K562 (cell line): ENCODE data around the gene RACK1. TPM values are rescaled to one million over a fixed set of nuclear protein-coding genes. Genes with fewer than 3 reads are reported as not detected.

Experiments used
- CBX5 ChIP-seq: IDR thresholded peaks from 2 replicates; pipeline ENCODE4 v1.6.1; 2014; ENCODE audit warnings: low read depth, borderline replicate concordance
- CEBPB ChIP-seq: fragments of 450-650 bp; IDR thresholded peaks from 2 replicates; pipeline ENCODE4 v1.6.1; 2016; ENCODE audit warnings: missing genetic modification characterization, missing compliant biosample characterization
- CSDE1 ChIP-seq, 2 experiments: fragments of 450-650 bp; IDR thresholded peaks; 2 replicates each; pipeline ENCODE4 v1.6.1; 2016; ENCODE audit warnings: mild to moderate bottlenecking in 1 of 2
- CXXC5 ChIP-seq: fragments of 250-450 bp; sonication (Bioruptor Pico); IDR thresholded peaks from 2 replicates; pipeline ENCODE4 v1.8.0; 2022; ENCODE audit warnings: inconsistent platforms, mild to moderate bottlenecking, moderate library complexity
- NR2C2 ChIP-seq, 2 experiments: fragments of 200-800 bp in 1 of 2; sonication (Bioruptor generic) in 1 of 2; sonication (generic) in 1 of 2; formaldehyde crosslinking in 1 of 2; IDR thresholded peaks; 2 replicates each; pipeline versions ENCODE4 v1.6.1 to v1.8.0; 2016 to 2022; ENCODE audit warnings: mild to moderate bottlenecking in 1 of 2, missing compliant biosample characterization in 1 of 2, missing genetic modification characterization in 1 of 2, missing genetic modification reagents in 1 of 2
- POLR3G ChIP-seq: IDR thresholded peaks from 2 replicates; pipeline ENCODE4 v1.6.1; 2011; ENCODE audit not compliant: insufficient read length, insufficient replicate concordance; ENCODE audit errors: extremely low read depth
- SMAD4 ChIP-seq: fragments of 250-450 bp; sonication (Bioruptor Pico); conservative IDR thresholded peaks from 2 replicates; pipeline ENCODE4 v1.8.0; 2021; ENCODE audit warnings: inconsistent platforms, mild to moderate bottlenecking, moderate library complexity
- TARDBP ChIP-seq: fragments of 450-650 bp; IDR thresholded peaks from 2 replicates; pipeline ENCODE4 v1.6.1; 2016
- TBL1XR1 ChIP-seq, 2 experiments: IDR thresholded peaks; 2 replicates each; pipeline ENCODE4 v1.6.1; 2012; ENCODE audit warnings: improper control_type of control experiment in 2 of 2, low read length in 2 of 2, mild to moderate bottlenecking in 1 of 2
- polyA plus RNA-seq, 8 experiments: library from polyadenylated mRNA; depleted of rRNA in 4 of 8; stranded (reverse) in 5 of 8; unstranded in 3 of 8; fragments of >200 nt; fragmentation: Nextera tagmentation in 2 of 8; fragmentation: Illumina TruSeq in 1 of 8; extraction: Ambion mirVana in 2 of 8; extraction: Trizol in 1 of 8; gene quantifications; 2 replicates each; pipeline versions ENCODE4 v1.2.1 to v1.2.3, GENCODE V29; 2011 to 2014; ENCODE audit warnings: inconsistent platforms in 1 of 8, missing spikeins in 1 of 8
- total RNA-seq, 7 experiments: library from RNA; depleted of rRNA in 6 of 7; stranded (reverse); fragments of >200 nt in 6 of 7; fragmentation: Illumina TruSeq in 2 of 7; extraction: Trizol in 2 of 7; gene quantifications; 2 replicates each; pipeline versions ENCODE4 v1.2.1 to v1.2.3, GENCODE V29; 2011 to 2021; ENCODE audit warnings: low replicate concordance in 1 of 7
- TF ChIP-seq, protein P1 (sequence below): fragments of 150-350 bp; conservative IDR thresholded peaks from 2 replicates; pipeline ENCODE4 v1.6.1; 2014; ENCODE audit warnings: low read length
- TF ChIP-seq, protein P2 (sequence below), 2 experiments: fragments of 450-650 bp in 1 of 2; sonication (generic) in 1 of 2; formaldehyde crosslinking in 1 of 2; IDR thresholded peaks; 2 replicates each; pipeline versions ENCODE4 v1.7.1 to v1.9.0; 2016 to 2022; ENCODE audit warnings: inconsistent platforms in 1 of 2, mild to moderate bottlenecking in 1 of 2, missing genetic modification reagents in 1 of 2

RACK1 gene
- total and polyA plus RNA-seq, 9 of the 15 experiments (the other 6 are each of a cell fraction or from before 2014, with no cell fraction given), result 2,303 to 5,311 (median 3,833) TPM

DNA sequence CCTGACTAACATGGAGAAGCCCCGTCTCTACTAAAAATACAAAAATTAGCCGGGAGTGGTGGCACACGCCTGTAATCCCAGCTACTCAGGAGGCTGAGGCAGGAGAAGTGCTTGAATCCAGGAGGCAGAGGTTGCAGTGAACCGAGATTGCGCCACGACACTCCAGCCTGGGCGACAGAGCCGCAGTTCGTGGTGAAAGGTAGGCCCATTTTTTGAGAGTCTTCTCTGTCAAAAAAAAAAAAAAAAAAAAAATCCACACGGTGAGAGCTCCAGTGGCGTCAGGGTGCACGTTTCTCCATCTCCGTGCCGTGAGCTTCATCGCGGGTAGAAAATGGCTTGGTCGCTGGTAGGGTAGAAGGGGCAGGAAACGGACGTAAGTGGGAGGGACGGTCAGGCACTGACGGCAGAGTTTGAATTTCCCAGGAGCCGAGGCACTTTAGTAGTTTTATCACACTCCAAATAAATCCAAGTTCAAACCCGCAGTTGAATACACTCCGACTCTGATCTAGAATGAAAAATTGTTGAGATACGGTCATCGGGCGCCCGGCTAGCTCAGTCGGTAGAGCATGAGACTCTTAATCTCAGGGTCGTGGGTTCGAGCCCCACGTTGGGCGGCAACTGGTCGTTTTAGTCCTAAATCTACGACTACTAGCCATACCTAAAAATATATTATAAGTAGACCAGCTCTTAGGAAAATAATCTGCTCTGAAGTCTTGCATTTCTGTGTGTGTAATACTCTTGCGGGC lies 36.3 kb downstream of the RACK1 start (continued):
- TF ChIP-seq TARDBP (peak; percentile 52; the same call in 1 of the 2 replicates), CXXC5 (peak; percentile 82), CSDE1 (IDR thresholded peaks at IDR 0.05) (peak in 1 of 2 experiments; percentile 81; a peak in 2 of 4 replicates), POLR3G (peak; percentile 71), CBX5 (no peak), CEBPB (tag) (peak; percentile 71; the same call in 1 of the 2 replicates), TBL1XR1 (IDR thresholded peaks at IDR 0.05; ENCODE audit: low read length in 2 of 2) (peak in 1 of 2 experiments; percentile 91; a peak in 1 of 4 replicates), SMAD4 (CRISPR knock-in tag) (0 out of 2 replicates have a peak, but pooled peaks have one; percentile 27), NR2C2 (CRISPR knock-in tag; IDR thresholded peaks at IDR 0.05) (no peak), NR2C2 (tag; IDR thresholded peaks at IDR 0.05) (peak; percentile 28; the same call in 1 of the 2 replicates)
- TF ChIP-seq, protein P1, sequence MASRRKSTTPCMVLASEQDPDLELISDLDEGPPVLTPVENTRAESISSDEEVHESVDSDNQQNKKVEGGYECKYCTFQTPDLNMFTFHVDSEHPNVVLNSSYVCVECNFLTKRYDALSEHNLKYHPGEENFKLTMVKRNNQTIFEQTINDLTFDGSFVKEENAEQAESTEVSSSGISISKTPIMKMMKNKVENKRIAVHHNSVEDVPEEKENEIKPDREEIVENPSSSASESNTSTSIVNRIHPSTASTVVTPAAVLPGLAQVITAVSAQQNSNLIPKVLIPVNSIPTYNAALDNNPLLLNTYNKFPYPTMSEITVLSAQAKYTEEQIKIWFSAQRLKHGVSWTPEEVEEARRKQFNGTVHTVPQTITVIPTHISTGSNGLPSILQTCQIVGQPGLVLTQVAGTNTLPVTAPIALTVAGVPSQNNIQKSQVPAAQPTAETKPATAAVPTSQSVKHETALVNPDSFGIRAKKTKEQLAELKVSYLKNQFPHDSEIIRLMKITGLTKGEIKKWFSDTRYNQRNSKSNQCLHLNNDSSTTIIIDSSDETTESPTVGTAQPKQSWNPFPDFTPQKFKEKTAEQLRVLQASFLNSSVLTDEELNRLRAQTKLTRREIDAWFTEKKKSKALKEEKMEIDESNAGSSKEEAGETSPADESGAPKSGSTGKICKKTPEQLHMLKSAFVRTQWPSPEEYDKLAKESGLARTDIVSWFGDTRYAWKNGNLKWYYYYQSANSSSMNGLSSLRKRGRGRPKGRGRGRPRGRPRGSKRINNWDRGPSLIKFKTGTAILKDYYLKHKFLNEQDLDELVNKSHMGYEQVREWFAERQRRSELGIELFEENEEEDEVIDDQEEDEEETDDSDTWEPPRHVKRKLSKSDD, result 0 out of 2 replicates have a peak, but pooled peaks have one; percentile 44
- TF ChIP-seq, protein P2, sequence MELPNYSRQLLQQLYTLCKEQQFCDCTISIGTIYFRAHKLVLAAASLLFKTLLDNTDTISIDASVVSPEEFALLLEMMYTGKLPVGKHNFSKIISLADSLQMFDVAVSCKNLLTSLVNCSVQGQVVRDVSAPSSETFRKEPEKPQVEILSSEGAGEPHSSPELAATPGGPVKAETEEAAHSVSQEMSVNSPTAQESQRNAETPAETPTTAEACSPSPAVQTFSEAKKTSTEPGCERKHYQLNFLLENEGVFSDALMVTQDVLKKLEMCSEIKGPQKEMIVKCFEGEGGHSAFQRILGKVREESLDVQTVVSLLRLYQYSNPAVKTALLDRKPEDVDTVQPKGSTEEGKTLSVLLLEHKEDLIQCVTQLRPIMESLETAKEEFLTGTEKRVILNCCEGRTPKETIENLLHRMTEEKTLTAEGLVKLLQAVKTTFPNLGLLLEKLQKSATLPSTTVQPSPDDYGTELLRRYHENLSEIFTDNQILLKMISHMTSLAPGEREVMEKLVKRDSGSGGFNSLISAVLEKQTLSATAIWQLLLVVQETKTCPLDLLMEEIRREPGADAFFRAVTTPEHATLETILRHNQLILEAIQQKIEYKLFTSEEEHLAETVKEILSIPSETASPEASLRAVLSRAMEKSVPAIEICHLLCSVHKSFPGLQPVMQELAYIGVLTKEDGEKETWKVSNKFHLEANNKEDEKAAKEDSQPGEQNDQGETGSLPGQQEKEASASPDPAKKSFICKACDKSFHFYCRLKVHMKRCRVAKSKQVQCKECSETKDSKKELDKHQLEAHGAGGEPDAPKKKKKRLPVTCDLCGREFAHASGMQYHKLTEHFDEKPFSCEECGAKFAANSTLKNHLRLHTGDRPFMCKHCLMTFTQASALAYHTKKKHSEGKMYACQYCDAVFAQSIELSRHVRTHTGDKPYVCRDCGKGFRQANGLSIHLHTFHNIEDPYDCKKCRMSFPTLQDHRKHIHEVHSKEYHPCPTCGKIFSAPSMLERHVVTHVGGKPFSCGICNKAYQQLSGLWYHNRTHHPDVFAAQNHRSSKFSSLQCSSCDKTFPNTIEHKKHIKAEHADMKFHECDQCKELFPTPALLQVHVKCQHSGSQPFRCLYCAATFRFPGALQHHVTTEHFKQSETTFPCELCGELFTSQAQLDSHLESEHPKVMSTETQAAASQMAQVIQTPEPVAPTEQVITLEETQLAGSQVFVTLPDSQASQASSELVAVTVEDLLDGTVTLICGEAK (IDR thresholded peaks at IDR 0.05), result peak; percentile 86
- TF ChIP-seq, protein P2 (CRISPR knock-in tag; IDR thresholded peaks at IDR 0.05), result no peak
